Gastroesophageal sphincter (tissue), 4 donors: ENCODE data around the gene AMDHD2. TPM values are rescaled to one million over a fixed set of nuclear protein-coding genes. Genes with fewer than 3 reads are reported as not detected.

Source experiments
- ATAC-seq: fragments of 150-250 bp; one replicate; pipeline ENCODE4 v1.9.1; 2016; ENCODE audit warnings: mild to moderate bottlenecking, moderate library complexity
- H3K27ac ChIP-seq, 4 donors: fragments of 200-600 bp; sonication (generic) in 3 of 4; 1 replicate in 3 of 4; 2 replicates in 1 of 4; pipeline ENCODE4 v1.5.1; 2016 to 2019
- H3K27me3 ChIP-seq: fragments of 200-600 bp; sonication (generic); one replicate; pipeline ENCODE4 v1.5.1; 2019
- H3K36me3 ChIP-seq, 2 donors: fragments of 200-600 bp; sonication (generic); one replicate each; pipeline ENCODE4 v1.5.1; 2019; ENCODE audit warnings: control low read depth in 1 of 2
- H3K4me1 ChIP-seq, 3 donors: fragments of 200-600 bp; sonication (generic); 1 replicate in 2 of 3; 2 replicates in 1 of 3; pipeline ENCODE4 v1.5.1; 2016 to 2019; ENCODE audit warnings: control low read depth in 2 of 3
- H3K4me3 ChIP-seq, 2 donors: fragments of 200-600 bp; sonication (generic); one replicate each; pipeline ENCODE4 v1.5.1; 2019; ENCODE audit warnings: mild to moderate bottlenecking in 1 of 2, moderate library complexity in 1 of 2
- H3K9me3 ChIP-seq, 3 donors: fragments of 200-600 bp; sonication (generic); one replicate each; pipeline ENCODE4 v1.5.1; 2017 to 2019; ENCODE audit warnings: control low read depth in 2 of 3
- CTCF ChIP-seq, 4 experiments: fragments of 200-600 bp in 2 of 4; fragments of 450-650 bp in 2 of 4; sonication (generic) in 1 of 4; IDR thresholded peaks; one replicate each; pipeline ENCODE4 v1.5.1; 2017 to 2019; ENCODE audit warnings: antibody characterized with exemption in 4 of 4, mild to moderate bottlenecking in 2 of 4, moderate library complexity in 2 of 4
- EP300 ChIP-seq: sonication (generic); formaldehyde crosslinking; IDR thresholded peaks from one replicate; pipeline ENCODE4 v1.6.1; 2017; ENCODE audit warnings: antibody characterized with exemption, mild to moderate bottlenecking
- POLR2A ChIP-seq, 2 donors: fragments of 450-650 bp; IDR thresholded peaks; one replicate each; pipeline ENCODE4 v1.6.1; 2017; ENCODE audit warnings: antibody characterized with exemption in 2 of 2, mild to moderate bottlenecking in 2 of 2, moderate library complexity in 1 of 2
- POLR2AphosphoS5 ChIP-seq: sonication (generic); formaldehyde crosslinking; IDR thresholded peaks from one replicate; pipeline ENCODE4 v1.6.1; 2017; ENCODE audit warnings: antibody characterized with exemption
- WGBS, 2 donors: methylation state at CpG; one replicate each; pipeline ENCODE4 v1.1.5; 2018; ENCODE audit warnings: low coverage in 1 of 2; 5-methylcytosine and 5-hydroxymethylcytosine counted together
- total RNA-seq, 4 donors: library from RNA; depleted of rRNA; stranded (reverse); fragments of >200 nt; gene quantifications; one replicate each; pipeline ENCODE4 v1.1.0, GENCODE V29; 2016

The AMDHD2 gene
- total RNA-seq, 4 donors from 2014 or later, result 14.0 to 29.1 (median 23.4) TPM

GRCh38 chr16:2472488-2472864, 47.7 kb upstream of the AMDHD2 start:
- no peak for ATAC-seq
- H3K4me1 ChIP-seq, result peaks cover 0 to 81% (median 50%) of the 10 kb centered on the region in 3 donors
- no peak for TF ChIP-seq POLR2AphosphoS5
- TF ChIP-seq EP300, result no peak
- no peak for TF ChIP-seq POLR2A (IDR thresholded peaks at IDR 0.05)
- TF ChIP-seq CTCF (IDR thresholded peaks at IDR 0.05), result no peak
- no peaks in the 10 kb centered on the region for H3K36me3 ChIP-seq
- H3K9me3 ChIP-seq, result no peaks in the 10 kb centered on the region
- 100% methylated on average over 3 of the region's 27 CpGs; no CpG with 5 or more reads in 1 of the 2 donors for WGBS, 2 donors
- H3K27me3 ChIP-seq, result peaks cover 62% of the 10 kb centered on the region
- no peak overlapping the region for H3K27ac ChIP-seq
- no peak overlapping the region for H3K4me3 ChIP-seq

- Histone ChIP-seq H3K27me3 (peaks cover 58% of the 10 kb centered on the region), H3K4me3 (no peak overlapping the region)
Measured at GRCh38 chr16:2472885-2473445, 47.2 kb upstream of the AMDHD2 start.

GRCh38 chr16:2473446-2473926, 46.7 kb upstream of the AMDHD2 start:
- TF ChIP-seq POLR2AphosphoS5 (no peak), EP300 (no peak), CTCF (IDR thresholded peaks at IDR 0.05) (no peak), POLR2A (IDR thresholded peaks at IDR 0.05) (no peak)
- ATAC-seq, result no peak
- H3K4me3 ChIP-seq, result peak overlapping the region in 1 of 2 donors; percentile 77
- 42% methylated on average over 5 of the region's 49 CpGs; no CpG with 5 or more reads in 1 of the 2 donors for WGBS, 2 donors
- no peaks in the 10 kb centered on the region for H3K36me3 ChIP-seq
- peak overlapping the region in 1 of 4 donors; percentile 90 for H3K27ac ChIP-seq
- H3K27me3 ChIP-seq, result peaks cover 52% of the 10 kb centered on the region
- no peaks in the 10 kb centered on the region for H3K9me3 ChIP-seq
- H3K4me1 ChIP-seq, result peaks cover 0 to 71% (median 45%) of the 10 kb centered on the region in 3 donors

More at GRCh38 chr16:2472885-2473445, 47.2 kb upstream of the AMDHD2 start:
- no peaks in the 10 kb centered on the region for H3K36me3 ChIP-seq
- H3K27ac ChIP-seq, result no peak overlapping the region
- H3K4me1 ChIP-seq, result peaks cover 0 to 76% (median 50%) of the 10 kb centered on the region in 3 donors
- WGBS, 2 donors, result 85 to 100% methylated on average over 4 to 5 of the region's 14 CpGs
- no peaks in the 10 kb centered on the region for H3K9me3 ChIP-seq
- no peak for ATAC-seq
- TF ChIP-seq CTCF (IDR thresholded peaks at IDR 0.05) (no peak), POLR2AphosphoS5 (no peak), POLR2A (IDR thresholded peaks at IDR 0.05) (no peak), EP300 (no peak)

GRCh38 chr16:2473999-2474876, 45.9 kb upstream of the AMDHD2 start:
- WGBS, 2 donors, result no CpG with 5 or more reads among the region's 100 CpGs
- no peak for TF ChIP-seq POLR2AphosphoS5
- TF ChIP-seq CTCF (IDR thresholded peaks at IDR 0.05), result peak in 3 of 4 experiments; percentile 28 to 62 (median 35)
- ATAC-seq, result peak; percentile 60
- H3K4me1 ChIP-seq, result peaks cover 0 to 63% (median 38%) of the 10 kb centered on the region in 3 donors
- no peaks in the 10 kb centered on the region for H3K9me3 ChIP-seq
- no peaks in the 10 kb centered on the region for H3K36me3 ChIP-seq
- H3K27ac ChIP-seq, result peak overlapping the region; percentile 48 to 90 (median 83)
- peaks cover 45% of the 10 kb centered on the region for H3K27me3 ChIP-seq
- H3K4me3 ChIP-seq, result peak overlapping the region; percentile 66 to 77
